Activated naive CD8-positive, alpha-beta T cell treated with anti-CD3 and anti-CD28 coated beads, Interleukin-2, amount 50 U/mL, for 24 hours (primary cell): Measurements from ENCODE around the gene SEMA3A.

Experiments used
- ATAC-seq: fragments of 150-1000 bp; cut with Tn5 transposase; one replicate; pipeline ENCODE4 v1.10.0; 2021
- DNase-seq: peaks from one replicate; pipeline ENCODE4 v3.0.0; 2021
- H3K27ac Mint-ChIP-seq: one replicate; pipeline ENCODE4 v1.8.0; 2021; ENCODE audit warnings: mild to moderate bottlenecking, mixed read lengths
- H3K27me3 Mint-ChIP-seq: one replicate; pipeline ENCODE4 v1.8.0; 2021; ENCODE audit warnings: mixed read lengths
- H3K36me3 Mint-ChIP-seq: one replicate; pipeline ENCODE4 v1.8.0; 2021; ENCODE audit warnings: low read depth, mixed read lengths
- H3K4me1 Mint-ChIP-seq: one replicate; pipeline ENCODE4 v1.8.0; 2021; ENCODE audit warnings: mixed read lengths
- H3K4me3 Mint-ChIP-seq: one replicate; pipeline ENCODE4 v1.8.0; 2021; ENCODE audit warnings: mild to moderate bottlenecking, moderate library complexity, mixed read lengths
- H3K9me3 Mint-ChIP-seq: one replicate; pipeline ENCODE4 v1.8.0; 2021; ENCODE audit warnings: mixed read lengths

SEMA3A gene

DNA sequence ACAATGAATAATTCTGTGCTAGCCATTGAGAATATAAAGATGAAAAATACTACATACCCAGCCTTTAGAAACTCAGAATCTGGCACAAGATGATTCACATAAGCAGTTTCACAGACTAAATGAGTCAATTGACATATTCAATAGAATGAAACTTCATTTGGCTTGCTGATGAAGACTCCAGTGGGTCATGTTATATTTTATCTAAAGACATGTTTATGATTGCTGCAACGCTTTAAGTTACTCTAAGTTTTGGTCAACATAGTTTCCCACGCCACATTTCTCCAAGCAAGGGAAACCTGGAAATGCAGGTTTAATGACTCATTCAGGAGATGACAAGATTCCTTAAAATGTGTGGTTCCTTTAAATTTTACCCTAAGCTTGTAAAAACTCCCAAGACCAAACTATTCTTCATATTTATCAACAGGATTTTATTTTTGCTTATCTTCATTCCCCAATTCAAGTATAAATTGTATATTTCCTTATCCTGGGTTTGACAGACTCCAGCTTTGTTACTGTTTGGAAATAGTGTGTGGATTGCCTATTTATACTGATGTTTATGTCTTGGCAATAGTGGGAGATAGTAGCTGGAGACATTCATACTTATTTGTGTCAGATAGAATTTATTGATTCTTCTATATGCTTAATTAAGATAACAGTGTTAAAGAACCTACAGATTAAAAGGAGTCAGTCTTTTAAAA, 6.6 kb downstream of the SEMA3A start:
- DNase-seq (no peak), ATAC-seq (peak; percentile 59)
- Mint-ChIP-seq H3K9me3 (no peaks in the 10 kb centered on the region), H3K4me1 (peaks cover 21% of the 10 kb centered on the region), H3K27ac (no peak overlapping the region), H3K4me3 (no peak overlapping the region), H3K27me3 (no peaks in the 10 kb centered on the region), H3K36me3 (no peaks in the 10 kb centered on the region)

DNA sequence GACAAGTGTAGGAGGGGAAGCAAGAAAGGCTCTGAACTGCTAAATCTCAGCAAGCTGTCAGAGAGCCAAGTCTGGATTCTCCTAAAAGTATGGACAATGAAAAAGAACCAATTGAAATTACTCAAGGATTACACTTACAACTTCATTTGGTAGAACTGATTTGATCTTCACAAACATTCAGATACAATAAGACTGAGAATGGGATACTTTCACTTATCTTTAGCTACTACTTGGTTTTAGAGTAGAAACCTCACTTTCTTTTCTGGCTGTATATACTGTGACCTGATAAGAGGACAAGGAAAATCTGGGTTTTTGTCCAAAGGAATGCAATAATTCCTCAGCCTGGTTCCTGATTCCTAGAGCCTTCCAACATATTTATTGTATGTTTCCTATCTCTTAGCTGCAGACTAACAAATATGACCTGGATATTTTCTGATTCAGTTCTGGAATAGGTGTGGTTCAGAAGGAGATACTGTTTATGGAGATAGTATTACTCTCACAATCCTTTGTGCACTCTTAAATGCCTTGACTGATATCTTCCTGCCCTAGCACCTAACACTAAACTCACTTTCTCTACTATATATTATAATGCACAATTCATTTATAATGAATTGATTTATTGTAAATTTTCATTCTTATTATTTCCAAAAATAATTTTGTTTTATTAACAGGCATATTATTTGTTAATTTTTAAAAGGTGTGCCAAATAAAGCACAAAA, 7.3 kb downstream of the SEMA3A start:
- ATAC-seq, result no peak

DNA sequence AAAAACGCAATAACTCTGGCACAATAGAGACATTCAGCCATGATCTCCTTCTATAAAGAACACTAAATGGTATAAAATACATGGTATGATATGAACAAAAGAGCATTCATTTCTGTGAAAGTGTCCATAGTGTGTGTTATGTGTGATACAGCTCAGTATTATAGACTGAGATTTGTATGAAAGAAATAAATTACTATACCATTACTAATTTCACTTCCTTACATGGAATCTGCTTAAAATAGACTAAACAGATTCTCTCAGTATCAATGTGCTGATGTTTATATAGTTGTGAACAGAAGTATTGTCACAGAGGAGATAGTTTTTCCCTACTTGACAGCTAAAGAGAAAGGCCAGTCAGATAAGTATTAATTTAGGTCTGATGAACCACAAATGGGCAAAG, 10.8 kb downstream of the SEMA3A start:
- peaks cover 15% of the 10 kb centered on the region for H3K4me1 Mint-ChIP-seq
- H3K27me3 Mint-ChIP-seq, result no peaks in the 10 kb centered on the region
- ATAC-seq (no peak), DNase-seq (no peak)
- H3K27ac Mint-ChIP-seq, result no peak overlapping the region
- no peaks in the 10 kb centered on the region for H3K9me3 Mint-ChIP-seq
- no peaks in the 10 kb centered on the region for H3K36me3 Mint-ChIP-seq
- H3K4me3 Mint-ChIP-seq, result no peak overlapping the region

More for the DNA sequence above, 7.3 kb downstream of the SEMA3A start:
- H3K27ac Mint-ChIP-seq, result no peak overlapping the region
- no peaks in the 10 kb centered on the region for H3K27me3 Mint-ChIP-seq
- peaks cover 21% of the 10 kb centered on the region for H3K4me1 Mint-ChIP-seq
- DNase-seq, result no peak
- H3K4me3 Mint-ChIP-seq, result no peak overlapping the region
- no peaks in the 10 kb centered on the region for H3K36me3 Mint-ChIP-seq
- H3K9me3 Mint-ChIP-seq, result no peaks in the 10 kb centered on the region

DNA sequence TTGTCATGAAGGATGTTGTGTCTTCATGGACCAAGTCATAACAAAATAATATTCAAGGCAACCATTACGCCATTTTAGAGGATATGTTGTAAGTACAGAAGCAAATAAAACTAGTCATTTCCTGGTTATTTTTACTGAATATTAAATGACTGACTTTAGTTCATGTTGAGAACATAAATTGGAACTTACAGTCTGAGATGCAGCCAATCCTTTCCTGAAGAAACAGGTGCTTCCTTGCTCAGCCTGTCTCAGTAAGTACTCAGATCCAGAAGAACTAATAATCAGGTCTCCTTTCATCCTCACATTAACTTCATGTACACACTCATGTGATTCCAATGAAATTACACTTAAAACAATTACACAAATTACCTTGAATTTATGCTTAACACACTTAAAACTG, 12.3 kb downstream of the SEMA3A start:
- no peak overlapping the region for H3K4me3 Mint-ChIP-seq
- H3K4me1 Mint-ChIP-seq, result peaks cover 9% of the 10 kb centered on the region
- no peaks in the 10 kb centered on the region for H3K36me3 Mint-ChIP-seq
- no peak overlapping the region for H3K27ac Mint-ChIP-seq
- no peak for ATAC-seq
- H3K9me3 Mint-ChIP-seq, result no peaks in the 10 kb centered on the region
- DNase-seq, result no peak
- H3K27me3 Mint-ChIP-seq, result no peaks in the 10 kb centered on the region

DNA sequence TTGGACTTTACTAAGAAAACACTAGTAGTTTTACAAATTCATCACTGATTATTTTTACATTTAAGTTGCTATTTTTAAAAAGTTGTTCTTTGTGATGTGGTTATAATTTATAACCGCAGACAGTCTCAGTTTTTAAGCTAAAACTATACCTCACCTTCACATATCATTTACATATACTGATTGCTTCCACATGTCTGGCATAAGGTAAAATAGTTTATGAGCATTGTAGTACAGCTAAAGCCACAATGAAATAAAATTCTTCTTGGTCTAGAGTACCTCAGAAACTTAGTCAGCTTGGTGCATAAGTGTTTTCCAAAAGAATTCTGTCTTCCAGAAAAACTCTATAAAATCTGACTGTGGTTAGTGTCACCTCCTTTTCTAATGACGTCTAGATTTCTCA, 13.0 kb downstream of the SEMA3A start:
- Mint-ChIP-seq H3K4me1 (peaks cover 2% of the 10 kb centered on the region), H3K27ac (no peak overlapping the region), H3K4me3 (no peak overlapping the region), H3K27me3 (no peaks in the 10 kb centered on the region), H3K9me3 (no peaks in the 10 kb centered on the region), H3K36me3 (no peaks in the 10 kb centered on the region)
- ATAC-seq (no peak), DNase-seq (no peak)

DNA sequence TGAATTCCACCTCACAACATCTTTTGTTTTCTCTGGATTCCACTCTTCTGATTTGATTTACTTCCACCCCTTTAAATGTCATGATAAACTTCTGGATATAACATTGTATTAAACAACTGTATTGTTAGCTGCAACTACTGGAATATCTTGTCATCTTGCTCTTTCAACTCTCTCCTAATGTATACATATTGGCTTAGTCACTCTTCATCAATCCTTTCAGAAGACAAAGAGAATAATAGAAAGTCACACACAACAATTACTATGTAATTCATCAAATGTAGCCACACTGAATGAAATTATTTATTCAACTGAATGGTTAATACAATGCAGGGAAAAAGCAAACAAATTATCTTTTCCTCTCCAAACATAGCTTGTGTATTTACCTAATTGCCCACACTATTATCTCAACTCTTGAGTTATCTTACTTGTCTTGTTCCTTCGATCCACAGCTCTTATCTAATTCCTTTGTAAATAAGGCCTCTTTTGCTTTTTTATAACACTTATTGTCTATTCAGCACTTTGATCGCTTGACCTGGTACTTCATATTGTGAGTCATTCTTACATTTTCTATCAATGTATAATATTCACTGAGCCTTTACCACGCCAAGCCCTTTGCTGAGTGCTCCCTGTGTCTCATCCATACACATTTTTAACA, 16.7 kb downstream of the SEMA3A start:
- ATAC-seq (no peak), DNase-seq (no peak)
- H3K36me3 Mint-ChIP-seq, result no peaks in the 10 kb centered on the region

DNA sequence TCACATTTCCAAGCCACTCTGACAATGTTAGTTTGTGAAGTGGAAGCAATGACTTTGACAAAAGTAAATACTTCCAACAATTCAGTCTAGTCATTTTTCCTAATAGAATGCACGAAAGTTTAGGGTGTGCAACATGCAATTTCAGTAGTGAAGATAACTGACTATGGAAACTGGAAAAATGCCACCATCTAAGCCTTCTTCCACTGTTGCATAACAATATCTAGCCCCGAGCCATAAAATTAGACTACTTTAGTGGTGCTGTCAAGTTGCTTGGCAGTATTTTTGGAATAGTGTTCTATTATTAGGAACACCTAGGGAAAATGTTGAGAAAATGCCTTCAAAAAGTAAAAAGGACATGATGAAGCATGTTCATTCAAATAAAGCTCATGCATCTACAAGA, 17.9 kb downstream of the SEMA3A start:
- peaks cover 4% of the 10 kb centered on the region for H3K9me3 Mint-ChIP-seq
- ATAC-seq, result no peak
- no peak for DNase-seq
- no peak overlapping the region for H3K27ac Mint-ChIP-seq
- H3K36me3 Mint-ChIP-seq, result no peaks in the 10 kb centered on the region
- no peaks in the 10 kb centered on the region for H3K27me3 Mint-ChIP-seq
- no peaks in the 10 kb centered on the region for H3K4me1 Mint-ChIP-seq
- no peak overlapping the region for H3K4me3 Mint-ChIP-seq

More for the DNA sequence above, 16.7 kb downstream of the SEMA3A start:
- Mint-ChIP-seq H3K4me3 (no peak overlapping the region), H3K9me3 (peaks cover 4% of the 10 kb centered on the region), H3K4me1 (no peaks in the 10 kb centered on the region), H3K27me3 (no peaks in the 10 kb centered on the region), H3K27ac (no peak overlapping the region)

DNA sequence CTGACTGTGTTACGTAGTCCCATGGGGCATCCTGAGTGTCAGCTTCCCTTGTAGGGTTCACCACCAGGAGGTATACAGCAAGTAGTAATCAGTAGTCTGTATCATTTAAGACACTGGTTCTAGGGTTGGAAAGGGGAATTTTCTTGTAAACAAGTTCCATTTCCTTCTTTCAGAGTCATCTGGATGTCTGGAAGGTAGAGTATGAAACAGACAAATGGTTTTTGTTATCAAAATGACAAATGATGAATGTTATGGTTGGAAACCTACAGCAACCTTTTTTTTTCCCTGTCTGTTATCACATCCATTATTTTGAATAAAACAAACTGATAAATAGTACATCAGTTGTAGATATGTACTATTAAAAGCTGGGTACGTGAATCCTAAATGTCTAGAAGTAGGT, 19.1 kb downstream of the SEMA3A start:
- H3K27ac Mint-ChIP-seq, result no peak overlapping the region
- no peaks in the 10 kb centered on the region for H3K4me1 Mint-ChIP-seq
- no peaks in the 10 kb centered on the region for H3K27me3 Mint-ChIP-seq
- no peaks in the 10 kb centered on the region for H3K36me3 Mint-ChIP-seq
- DNase-seq, result no peak
- ATAC-seq, result no peak
- peaks cover 4% of the 10 kb centered on the region for H3K9me3 Mint-ChIP-seq
- H3K4me3 Mint-ChIP-seq, result no peak overlapping the region

DNA sequence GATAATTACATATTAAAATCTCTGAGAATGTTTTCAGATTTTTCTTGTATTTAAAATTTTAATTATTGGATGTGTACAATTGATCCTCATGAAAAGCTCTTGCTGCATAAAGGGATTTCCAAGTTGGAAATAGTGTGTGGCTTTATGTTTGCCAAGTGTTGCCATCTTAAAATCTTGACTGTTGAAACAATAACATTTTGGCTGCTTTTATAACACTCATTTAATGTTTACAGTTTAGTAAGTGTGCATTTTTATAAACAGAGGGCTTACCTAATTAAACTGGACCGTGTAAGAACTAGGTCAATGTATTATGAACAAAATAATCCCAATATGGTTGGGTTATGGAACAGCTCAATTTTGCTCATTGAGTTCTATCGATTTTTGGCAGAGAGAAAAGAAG, 23.9 kb downstream of the SEMA3A start:
- H3K27ac Mint-ChIP-seq, result no peak overlapping the region
- ATAC-seq (no peak), DNase-seq (no peak)
- peaks cover 4% of the 10 kb centered on the region for H3K9me3 Mint-ChIP-seq
- no peaks in the 10 kb centered on the region for H3K36me3 Mint-ChIP-seq
- H3K4me3 Mint-ChIP-seq, result no peak overlapping the region
- H3K4me1 Mint-ChIP-seq, result no peaks in the 10 kb centered on the region
- H3K27me3 Mint-ChIP-seq, result no peaks in the 10 kb centered on the region

DNA sequence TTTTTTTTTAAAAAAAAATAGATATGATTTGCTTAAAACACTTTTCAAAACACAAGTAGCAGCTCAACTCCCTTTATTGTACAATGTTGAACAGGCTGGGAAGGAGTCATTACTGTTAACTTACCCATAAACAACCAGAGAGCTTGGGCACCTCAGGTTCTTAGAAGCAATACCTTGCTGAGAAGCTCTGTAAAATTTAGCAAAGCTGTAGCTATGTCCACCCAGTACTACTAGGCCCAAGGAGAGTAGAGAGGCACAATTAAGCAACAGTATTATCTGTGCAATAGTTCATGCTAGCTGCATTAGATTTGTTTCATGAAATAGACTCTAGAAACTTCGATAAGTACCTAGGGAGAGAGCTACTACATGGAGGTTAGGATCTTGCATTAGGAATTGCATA, 32.0 kb downstream of the SEMA3A start:
- no peak overlapping the region for H3K4me3 Mint-ChIP-seq
- H3K4me1 Mint-ChIP-seq, result no peaks in the 10 kb centered on the region
- H3K9me3 Mint-ChIP-seq, result no peaks in the 10 kb centered on the region
- DNase-seq, result no peak
- H3K27ac Mint-ChIP-seq, result no peak overlapping the region
- no peaks in the 10 kb centered on the region for H3K36me3 Mint-ChIP-seq
- no peaks in the 10 kb centered on the region for H3K27me3 Mint-ChIP-seq
- ATAC-seq, result no peak

DNA sequence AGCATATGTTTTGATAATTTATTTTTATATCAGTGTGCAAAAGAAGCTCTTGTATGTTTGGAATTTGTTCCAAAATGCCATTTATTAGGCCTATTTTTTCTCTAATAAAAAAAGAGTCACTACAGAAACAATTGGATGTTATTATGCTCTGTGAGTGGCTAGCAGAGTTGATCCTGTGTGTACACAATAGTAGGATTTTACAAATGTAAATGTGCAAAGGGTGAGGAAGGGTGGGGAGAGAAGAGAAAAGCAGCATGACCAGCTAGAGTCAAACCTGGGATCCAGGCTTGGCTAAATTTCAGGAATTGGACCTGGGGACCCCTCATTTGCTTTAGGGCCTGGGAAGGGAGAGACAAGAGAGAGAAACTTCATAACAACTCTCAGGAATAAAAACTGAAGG, 32.5 kb downstream of the SEMA3A start:
- DNase-seq (no peak), ATAC-seq (no peak)
- H3K4me1 Mint-ChIP-seq, result no peaks in the 10 kb centered on the region
- H3K27me3 Mint-ChIP-seq, result no peaks in the 10 kb centered on the region
- no peak overlapping the region for H3K27ac Mint-ChIP-seq
- H3K36me3 Mint-ChIP-seq, result no peaks in the 10 kb centered on the region
- no peaks in the 10 kb centered on the region for H3K9me3 Mint-ChIP-seq
- H3K4me3 Mint-ChIP-seq, result no peak overlapping the region

DNA sequence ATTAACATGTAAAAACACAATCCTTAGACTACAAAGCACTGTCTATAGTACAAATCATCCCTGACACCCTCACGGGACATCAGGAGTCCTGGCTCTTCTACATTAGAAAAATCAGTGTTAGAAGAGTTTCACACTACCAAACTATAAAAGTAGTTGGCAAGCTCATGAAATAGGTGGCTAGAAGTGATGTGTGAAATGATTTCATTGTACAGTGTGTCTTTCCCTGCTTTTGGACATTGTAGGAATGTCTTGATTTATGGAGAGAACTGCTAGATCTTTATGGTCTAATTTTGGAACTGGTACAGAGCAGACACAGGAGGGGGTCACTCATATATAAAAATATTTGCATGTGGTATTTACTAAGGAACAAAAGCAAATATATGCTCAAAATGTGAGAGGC, 33.2 kb downstream of the SEMA3A start:
- Mint-ChIP-seq H3K4me3 (no peak overlapping the region), H3K9me3 (no peaks in the 10 kb centered on the region), H3K4me1 (no peaks in the 10 kb centered on the region), H3K36me3 (no peaks in the 10 kb centered on the region), H3K27me3 (no peaks in the 10 kb centered on the region), H3K27ac (no peak overlapping the region)
- ATAC-seq (no peak), DNase-seq (no peak)

DNA sequence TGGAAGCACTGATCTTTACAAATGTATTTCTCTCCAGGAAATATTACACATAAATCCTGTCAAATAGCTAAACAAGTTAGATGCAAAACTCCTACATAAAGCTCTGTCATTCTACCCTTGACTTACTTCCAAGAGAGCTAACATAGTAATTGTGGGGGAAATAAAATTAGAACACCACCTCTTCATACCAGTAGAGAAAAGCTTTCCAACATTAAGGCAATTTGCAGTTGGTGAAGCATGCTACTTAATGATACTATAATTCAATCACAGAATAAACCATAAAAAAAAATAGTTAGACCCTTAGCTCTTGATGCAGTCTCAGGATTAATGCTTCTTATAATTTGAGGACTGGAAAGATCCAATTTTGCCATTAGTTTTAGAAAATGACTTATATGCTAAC, 35.2 kb downstream of the SEMA3A start:
- Mint-ChIP-seq H3K9me3 (no peaks in the 10 kb centered on the region), H3K4me1 (no peaks in the 10 kb centered on the region), H3K27me3 (no peaks in the 10 kb centered on the region), H3K4me3 (no peak overlapping the region), H3K27ac (no peak overlapping the region), H3K36me3 (no peaks in the 10 kb centered on the region)
- no peak for ATAC-seq
- no peak for DNase-seq

DNA sequence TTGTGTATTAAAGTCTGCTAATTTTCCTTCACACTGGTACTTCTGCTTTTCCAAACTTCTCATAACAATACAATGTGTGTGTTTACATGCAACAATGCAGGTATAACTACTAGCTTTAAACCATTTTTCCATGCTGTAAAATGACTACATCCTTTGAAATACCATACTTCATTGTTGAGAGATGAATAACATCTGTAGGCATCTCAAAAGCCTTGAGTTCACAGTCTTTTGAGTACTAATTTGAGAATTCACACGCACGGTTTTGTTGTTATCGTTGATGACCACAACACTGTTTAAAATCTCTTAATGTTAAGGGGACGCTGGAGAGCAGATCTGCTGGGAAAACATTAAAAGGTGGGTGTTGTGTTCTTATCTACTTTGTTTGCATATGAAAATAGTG, 37.4 kb downstream of the SEMA3A start:
- Mint-ChIP-seq H3K4me3 (no peak overlapping the region), H3K9me3 (peaks cover 4% of the 10 kb centered on the region), H3K27me3 (no peaks in the 10 kb centered on the region), H3K36me3 (no peaks in the 10 kb centered on the region), H3K4me1 (no peaks in the 10 kb centered on the region), H3K27ac (no peak overlapping the region)
- ATAC-seq (no peak), DNase-seq (no peak)
